ENCODE results near the gene ASB18. TPM values are rescaled to one million over a fixed set of nuclear protein-coding genes. Genes with fewer than 3 reads are reported as not detected.
A peak's percentile ranks its signal among the peaks of the same experiment; 100 is the strongest.

Gene ASB18
- total and polyA plus RNA-seq, 10 donors: not detected

GRCh38 chr2:236177967-236178889 is 86.0 kb downstream of the ASB18 start:
- Histone ChIP-seq H3K27me3 (replicated peaks in 1 of 7) (peaks cover 12 to 100% (median 88%) of the 10 kb centered on the region in 7 donors), H3K27ac (no peak overlapping the region), H3K36me3 (no peaks in the 10 kb centered on the region), H3K4me1 (peaks cover 0 to 31% (median 18%) of the 10 kb centered on the region in 6 donors), H3K9me3 (no peaks in the 10 kb centered on the region), H3K4me3 (peak overlapping the region in 6 of 8 donors; percentile 15 to 48 (median 19))
- 4 to 10% (median 6%) methylated on average over 58 to 65 of the region's 65 CpGs for WGBS, 5 donors
- intact Hi-C loops (cut with DNase I; ENCODE audit: low total_unique reads): no loop called here
- TF ChIP-seq CTCF (IDR thresholded peaks at IDR 0.05 in 8 of 11, conservative IDR thresholded peaks at IDR 0.05 in 3 of 11): peak in 8 of 11 experiments; percentile 33 to 70 (median 60)
- TF ChIP-seq POLR2AphosphoS5 (IDR thresholded peaks at IDR 0.05): peak in 1 of 3 donors; percentile 35
- no peak for TF ChIP-seq POLR2A (IDR thresholded peaks at IDR 0.05)
- DNase-seq: no peak

GRCh38 chr2:236177604-236177966 is 86.6 kb downstream of the ASB18 start:
- Histone ChIP-seq H3K9me3 (no peaks in the 10 kb centered on the region), H3K4me3 (peak overlapping the region in 3 of 8 donors; percentile 15 to 48 (median 17)), H3K27ac (no peak overlapping the region), H3K36me3 (no peaks in the 10 kb centered on the region), H3K4me1 (peaks cover 0 to 37% (median 20%) of the 10 kb centered on the region in 6 donors), H3K27me3 (replicated peaks in 1 of 7) (peaks cover 12 to 100% (median 95%) of the 10 kb centered on the region in 7 donors)
- TF ChIP-seq CTCF (IDR thresholded peaks at IDR 0.05 in 8 of 11, conservative IDR thresholded peaks at IDR 0.05 in 3 of 11): no peak
- TF ChIP-seq POLR2A (IDR thresholded peaks at IDR 0.05): no peak
- TF ChIP-seq POLR2AphosphoS5 (IDR thresholded peaks at IDR 0.05): no peak
- no peak for DNase-seq
- intact Hi-C loops (cut with DNase I; ENCODE audit: low total_unique reads): no loop called here
- 6 to 11% (median 10%) methylated on average over 20 of the region's 20 CpGs for WGBS, 5 donors

- no peak for DNase-seq
Measured at GRCh38 chr2:236176951-236177350, 87.3 kb downstream of the ASB18 start.

More at GRCh38 chr2:236176951-236177350, 87.3 kb downstream of the ASB18 start:
- H3K27me3 ChIP-seq (replicated peaks in 1 of 7): peaks cover 12 to 100% (median 95%) of the 10 kb centered on the region in 7 donors
- intact Hi-C loops (cut with DNase I; ENCODE audit: low total_unique reads): no loop called here
- H3K9me3 ChIP-seq: no peaks in the 10 kb centered on the region
- 44 to 64% (median 56%) methylated on average over 21 of the region's 21 CpGs for WGBS, 5 donors
- H3K27ac ChIP-seq: no peak overlapping the region
- H3K4me3 ChIP-seq: no peak overlapping the region
- H3K36me3 ChIP-seq: no peaks in the 10 kb centered on the region
- no peak for TF ChIP-seq POLR2A (IDR thresholded peaks at IDR 0.05)
- no peak for TF ChIP-seq POLR2AphosphoS5 (IDR thresholded peaks at IDR 0.05)
- no peak for TF ChIP-seq CTCF (IDR thresholded peaks at IDR 0.05 in 8 of 11, conservative IDR thresholded peaks at IDR 0.05 in 3 of 11)
- peaks cover 0 to 43% (median 23%) of the 10 kb centered on the region in 6 donors for H3K4me1 ChIP-seq
